Bronchial epithelial cell (primary cell): ENCODE results near the gene TGFBR2. TPM values are rescaled to one million over a fixed set of nuclear protein-coding genes. Genes with fewer than 3 reads are reported as not detected.
A peak's percentile ranks its signal among the peaks of the same experiment; 100 is the strongest.

Experiments
- DNase-seq: peaks from one replicate; pipeline ENCODE4 v3.0.0-alpha.2; 2010; ENCODE audit warnings: low read depth
- FAIRE-seq: peaks from 2 replicates; lab custom pipeline; 2011; peaks lifted over from hg19 to GRCh38; lab: Jason Lieb, UNC
- H3K27me3 ChIP-seq: 2 replicates; pipeline ENCODE4 v1.5.1; 2011; ENCODE audit warnings: low read length; ENCODE audit not compliant: control insufficient read depth, insufficient read depth
- H3K36me3 ChIP-seq: 2 replicates; pipeline ENCODE4 v1.5.1; 2011; ENCODE audit warnings: low read length; ENCODE audit not compliant: control insufficient read depth, insufficient read depth
- H3K4me3 ChIP-seq: 2 replicates; pipeline ENCODE4 v1.5.1; 2011; ENCODE audit warnings: mild to moderate bottlenecking, low read depth, low read length, control low read depth
- CTCF ChIP-seq: IDR thresholded peaks from 2 replicates; pipeline ENCODE4 v1.5.1; 2011; ENCODE audit warnings: mild to moderate bottlenecking, moderate library complexity, low read length, control low read depth, inconsistent platforms; ENCODE audit not compliant: insufficient read depth, severe bottlenecking
- total RNA-seq: library from RNA; depleted of rRNA; stranded (reverse); fragments of >200 nt; gene quantifications from 2 replicates; pipeline ENCODE4 v1.2.1, GENCODE V29; 2014

The TGFBR2 gene
- total RNA-seq, 1 donor from 2014 or later = 25.5 TPM

- DNase-seq (no peak), FAIRE-seq (no peak)
- Histone ChIP-seq H3K4me3 (no peak overlapping the region), H3K36me3 (peaks cover 9% of the 10 kb centered on the region), H3K27me3 (no peaks in the 10 kb centered on the region)
- TF ChIP-seq CTCF = no peak
Measured at GRCh38 chr3:30643763-30644462, 37.5 kb downstream of the TGFBR2 start.

GRCh38 chr3:30644615-30645014 lies 38.2 kb downstream of the TGFBR2 start:
- Histone ChIP-seq H3K36me3 (peaks cover 9% of the 10 kb centered on the region), H3K27me3 (no peaks in the 10 kb centered on the region), H3K4me3 (no peak overlapping the region)
- no peak for FAIRE-seq
- TF ChIP-seq CTCF = no peak
- DNase-seq = peak; percentile 43

GRCh38 chr3:30645077-30645476 lies 38.7 kb downstream of the TGFBR2 start:
- Histone ChIP-seq H3K4me3 (no peak overlapping the region), H3K27me3 (no peaks in the 10 kb centered on the region), H3K36me3 (peaks cover 10% of the 10 kb centered on the region)
- FAIRE-seq (no peak), DNase-seq (no peak)
- TF ChIP-seq CTCF = no peak

- no peak overlapping the region for H3K4me3 ChIP-seq
- no peaks in the 10 kb centered on the region for H3K27me3 ChIP-seq
- FAIRE-seq (no peak), DNase-seq (no peak)
- no peak for TF ChIP-seq CTCF
- peaks cover 12% of the 10 kb centered on the region for H3K36me3 ChIP-seq
Measured at GRCh38 chr3:30646181-30646876, 39.9 kb downstream of the TGFBR2 start.

- DNase-seq (no peak), FAIRE-seq (no peak)
- Histone ChIP-seq H3K27me3 (no peaks in the 10 kb centered on the region), H3K36me3 (peaks cover 14% of the 10 kb centered on the region), H3K4me3 (no peak overlapping the region)
- no peak for TF ChIP-seq CTCF
Measured at GRCh38 chr3:30646961-30647752, 40.8 kb downstream of the TGFBR2 start.
